ENCODE data around the gene UBR4.

DNA sequence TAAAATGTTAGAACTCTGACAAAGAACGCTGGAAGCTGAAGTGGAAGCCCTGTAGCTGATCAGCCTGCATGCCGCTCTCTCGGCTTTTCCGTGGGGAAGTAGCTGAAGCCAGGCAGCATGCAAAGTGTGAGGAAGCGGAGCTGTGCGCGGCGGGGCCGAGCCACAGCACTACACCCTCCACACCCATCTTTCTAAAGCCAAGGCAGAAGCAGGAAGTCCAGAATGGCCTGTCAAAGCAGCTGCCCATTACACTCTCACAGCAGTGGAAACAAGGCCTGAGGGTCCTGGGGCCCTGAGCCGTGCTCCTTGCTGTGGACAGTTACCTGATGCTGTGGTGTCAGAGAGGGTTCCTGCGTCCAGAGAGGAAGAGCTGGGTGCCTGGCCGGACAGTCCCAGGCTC, 69.6 kb downstream of the UBR4 start:
- TF ChIP-seq, protein P1, sequence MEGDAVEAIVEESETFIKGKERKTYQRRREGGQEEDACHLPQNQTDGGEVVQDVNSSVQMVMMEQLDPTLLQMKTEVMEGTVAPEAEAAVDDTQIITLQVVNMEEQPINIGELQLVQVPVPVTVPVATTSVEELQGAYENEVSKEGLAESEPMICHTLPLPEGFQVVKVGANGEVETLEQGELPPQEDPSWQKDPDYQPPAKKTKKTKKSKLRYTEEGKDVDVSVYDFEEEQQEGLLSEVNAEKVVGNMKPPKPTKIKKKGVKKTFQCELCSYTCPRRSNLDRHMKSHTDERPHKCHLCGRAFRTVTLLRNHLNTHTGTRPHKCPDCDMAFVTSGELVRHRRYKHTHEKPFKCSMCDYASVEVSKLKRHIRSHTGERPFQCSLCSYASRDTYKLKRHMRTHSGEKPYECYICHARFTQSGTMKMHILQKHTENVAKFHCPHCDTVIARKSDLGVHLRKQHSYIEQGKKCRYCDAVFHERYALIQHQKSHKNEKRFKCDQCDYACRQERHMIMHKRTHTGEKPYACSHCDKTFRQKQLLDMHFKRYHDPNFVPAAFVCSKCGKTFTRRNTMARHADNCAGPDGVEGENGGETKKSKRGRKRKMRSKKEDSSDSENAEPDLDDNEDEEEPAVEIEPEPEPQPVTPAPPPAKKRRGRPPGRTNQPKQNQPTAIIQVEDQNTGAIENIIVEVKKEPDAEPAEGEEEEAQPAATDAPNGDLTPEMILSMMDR (optimal IDR thresholded peaks at IDR 0.05 in 1 of 3, IDR thresholded peaks at IDR 0.05 in 1 of 3, conservative IDR thresholded peaks at IDR 0.05 in 1 of 3; ENCODE audit: extremely low read depth in 1 of 3, insufficient read depth in 2 of 3, low read length in 3 of 3): no peak
- no peak for TF ChIP-seq EZH2 (IDR thresholded peaks at IDR 0.05; ENCODE audit: low read length)

Data from keratinocyte (primary cell).